ENCODE data around the gene PLXNB2.
"Not testable (repeated sequence)": the region's sequence is repeated elsewhere in the genome, so short reads cannot be mapped to it uniquely, and the experiment has no call there.

Gene PLXNB2

DNA sequence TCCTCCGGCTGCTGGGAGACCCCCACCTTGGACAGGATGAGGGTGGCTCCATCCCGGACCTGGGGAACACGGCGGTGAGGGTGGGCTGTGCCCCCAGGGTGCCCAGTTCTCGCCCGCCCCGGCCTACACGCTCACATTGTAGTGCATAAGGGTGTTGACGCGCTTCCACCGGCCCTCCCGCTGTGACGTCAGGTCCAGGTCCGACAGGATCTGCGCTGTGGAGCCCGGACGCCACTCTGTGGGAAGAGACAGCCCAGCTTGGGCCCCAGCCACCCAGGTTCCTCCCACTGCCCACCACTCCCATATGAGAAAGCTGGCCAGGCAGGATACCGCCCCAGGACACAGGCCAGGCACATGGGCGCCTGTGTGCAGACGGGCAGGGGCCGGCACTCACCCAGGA lies 29.0 kb downstream of the PLXNB2 start:
- DNase-seq: no peak

DNA sequence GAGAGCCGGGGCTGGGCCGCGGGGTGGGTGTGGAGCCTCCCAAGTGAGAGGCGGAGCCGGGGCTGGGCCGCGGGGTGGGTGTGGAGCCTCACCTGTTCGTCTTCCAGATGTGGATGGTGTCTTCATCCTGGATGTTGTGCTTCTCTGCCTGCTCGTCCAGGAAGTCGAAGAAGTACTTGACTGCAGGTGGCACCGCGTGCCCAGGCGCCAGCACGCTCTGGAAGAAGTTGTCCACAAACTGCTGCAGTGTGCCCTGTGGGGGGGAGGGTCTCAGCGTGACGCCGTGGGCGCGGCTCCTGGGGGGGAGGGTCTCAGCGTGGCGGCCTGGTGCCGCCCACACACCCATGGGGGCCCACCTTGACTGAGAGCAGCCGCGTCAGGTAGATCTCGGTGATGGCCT lies 29.7 kb downstream of the PLXNB2 start:
- DNase-seq: no peak

DNA sequence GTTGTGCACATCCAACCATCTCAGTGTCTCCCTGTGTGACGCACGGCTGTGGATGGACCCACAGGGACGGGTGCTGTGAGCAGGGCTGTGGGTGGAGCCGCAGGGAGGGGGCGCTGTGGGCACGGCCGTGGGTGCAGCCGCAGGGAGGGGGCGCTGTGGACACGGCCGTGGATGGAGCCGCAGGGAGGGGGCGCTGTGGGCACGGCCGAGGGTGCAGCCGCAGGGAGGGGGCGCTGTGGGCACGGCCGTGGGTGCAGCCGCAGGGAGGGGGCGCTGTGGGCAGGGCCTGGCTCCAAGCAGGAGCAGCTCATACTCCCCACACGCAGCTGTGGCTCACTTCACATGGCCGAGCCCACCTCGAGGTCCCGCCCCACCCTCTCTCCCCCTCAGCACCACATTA lies 31.3 kb downstream of the PLXNB2 start:
- DNase-seq: no peak

DNA sequence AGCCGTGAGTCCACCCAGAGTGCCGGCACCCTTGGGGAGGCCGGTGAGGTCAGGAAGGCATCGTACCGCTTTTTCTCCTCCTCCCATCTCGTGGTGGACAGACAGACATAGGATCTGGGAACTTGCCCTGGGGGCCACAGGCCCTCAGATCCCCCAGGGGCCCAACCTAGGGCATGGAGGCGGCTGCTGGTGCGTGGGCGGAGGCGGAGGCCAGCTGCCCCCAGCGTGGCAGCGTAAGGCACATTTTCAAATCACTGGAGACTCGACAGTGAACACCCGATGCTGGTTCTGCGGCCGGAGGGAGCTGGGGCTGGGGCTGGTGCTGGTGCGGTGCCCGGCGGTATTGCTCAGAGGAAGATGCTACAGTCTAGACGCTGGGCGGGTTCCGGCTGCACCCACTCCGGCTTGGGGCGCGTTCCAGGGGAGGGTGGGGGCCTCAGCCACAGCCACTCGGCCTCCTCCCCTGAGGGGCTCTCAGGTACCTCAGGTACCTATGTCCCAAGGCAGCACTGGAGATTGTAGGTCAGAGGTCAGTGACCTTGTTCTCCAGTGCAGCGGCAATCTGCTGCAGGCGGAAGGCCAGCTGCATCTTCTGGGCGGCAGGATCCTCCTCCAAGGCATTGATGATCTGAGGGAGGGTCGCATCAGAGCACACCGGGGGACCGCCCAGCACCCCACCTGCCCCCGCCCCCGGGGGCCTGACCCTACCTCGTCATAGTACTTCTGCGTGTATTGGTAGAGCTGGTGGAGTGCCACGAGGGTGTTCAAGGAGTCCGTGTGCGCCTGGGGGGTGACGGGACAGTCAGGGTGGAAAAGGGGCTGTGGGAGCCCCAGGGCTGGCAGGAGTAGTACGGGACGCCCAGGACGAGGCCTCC lies 32.0 kb downstream of the PLXNB2 start:
- no peak for DNase-seq

DNA sequence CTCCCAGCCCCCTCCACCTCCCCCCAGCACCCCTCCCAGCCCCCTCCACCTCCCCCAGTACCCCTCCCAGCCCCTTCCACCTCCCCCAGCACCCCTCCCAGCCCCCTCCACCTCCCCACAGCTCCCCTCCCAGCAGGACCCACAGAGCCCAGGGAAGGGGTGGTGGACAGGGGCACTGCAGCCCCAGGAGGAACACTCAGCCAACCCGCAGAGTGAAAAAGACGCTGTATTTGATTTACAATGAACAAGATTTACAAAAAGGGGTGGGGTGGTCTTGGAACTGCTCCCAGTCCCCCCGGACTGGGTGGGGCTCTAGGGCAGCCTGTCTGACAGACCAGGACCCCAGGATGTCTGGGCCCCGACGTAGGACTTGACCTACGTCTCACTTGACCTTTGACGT lies 32.7 kb downstream of the PLXNB2 start:
- no peak for DNase-seq

DNA sequence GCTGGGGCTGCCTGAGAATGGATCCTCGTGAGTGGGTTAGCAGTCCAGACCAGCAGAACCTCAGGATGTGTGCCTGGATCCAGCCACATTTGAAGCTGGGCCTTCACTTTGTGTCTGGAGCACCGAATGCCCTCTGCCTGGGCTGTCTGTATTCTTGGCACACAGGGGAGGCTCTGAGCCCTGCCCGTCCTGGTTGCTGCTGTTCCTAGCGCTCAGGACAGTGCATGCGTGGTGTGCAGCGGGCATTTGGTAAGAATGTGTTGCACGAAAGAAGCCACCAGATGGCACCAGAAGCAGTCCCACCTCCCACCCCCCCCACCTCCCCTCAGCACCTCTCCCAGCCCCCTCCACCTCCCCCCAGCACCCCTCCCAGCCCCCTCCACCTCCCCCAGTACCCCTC lies 33.1 kb downstream of the PLXNB2 start:
- DNase-seq: no peak

DNA sequence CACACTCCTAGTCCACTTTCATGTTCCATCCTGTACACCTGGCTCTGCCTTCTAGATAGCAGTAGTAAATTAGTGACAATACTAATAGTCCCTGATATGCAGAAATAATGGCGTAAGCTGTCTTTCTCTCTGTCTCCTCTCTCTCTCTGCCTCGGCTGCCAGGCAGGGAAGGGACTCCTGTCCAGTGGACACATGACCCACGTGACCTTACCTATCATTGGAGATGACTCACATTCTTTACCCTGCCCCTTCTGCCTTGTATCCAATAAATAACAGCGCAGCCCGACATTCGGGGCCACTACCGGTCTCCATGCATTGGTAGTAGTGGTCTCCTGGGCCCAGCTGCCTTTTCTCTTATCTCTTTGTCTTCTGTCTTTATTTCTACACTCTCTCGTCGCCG lies 33.7 kb downstream of the PLXNB2 start:
- DNase-seq: not testable (repeated sequence)

DNA sequence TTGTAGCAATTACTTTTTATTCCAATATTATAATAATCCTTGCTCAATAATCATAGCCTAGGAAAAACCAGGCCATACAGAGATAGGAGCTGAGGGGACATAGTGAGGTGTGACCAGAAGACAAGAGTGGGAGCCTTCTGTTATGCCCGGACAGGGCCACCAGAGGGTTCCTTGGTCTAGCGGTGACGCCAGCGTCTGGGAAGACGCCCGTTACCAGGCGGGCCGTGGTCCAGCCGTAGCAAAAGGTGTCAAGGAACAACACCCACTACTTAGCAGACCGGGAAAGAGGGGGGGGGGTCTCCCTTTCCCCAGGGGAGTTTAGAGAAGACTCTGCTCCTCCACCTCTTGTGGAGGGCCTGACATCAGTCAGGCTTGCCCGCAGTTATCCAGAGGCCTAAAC lies 34.1 kb downstream of the PLXNB2 start:
- not testable (repeated sequence) for DNase-seq

DNA sequence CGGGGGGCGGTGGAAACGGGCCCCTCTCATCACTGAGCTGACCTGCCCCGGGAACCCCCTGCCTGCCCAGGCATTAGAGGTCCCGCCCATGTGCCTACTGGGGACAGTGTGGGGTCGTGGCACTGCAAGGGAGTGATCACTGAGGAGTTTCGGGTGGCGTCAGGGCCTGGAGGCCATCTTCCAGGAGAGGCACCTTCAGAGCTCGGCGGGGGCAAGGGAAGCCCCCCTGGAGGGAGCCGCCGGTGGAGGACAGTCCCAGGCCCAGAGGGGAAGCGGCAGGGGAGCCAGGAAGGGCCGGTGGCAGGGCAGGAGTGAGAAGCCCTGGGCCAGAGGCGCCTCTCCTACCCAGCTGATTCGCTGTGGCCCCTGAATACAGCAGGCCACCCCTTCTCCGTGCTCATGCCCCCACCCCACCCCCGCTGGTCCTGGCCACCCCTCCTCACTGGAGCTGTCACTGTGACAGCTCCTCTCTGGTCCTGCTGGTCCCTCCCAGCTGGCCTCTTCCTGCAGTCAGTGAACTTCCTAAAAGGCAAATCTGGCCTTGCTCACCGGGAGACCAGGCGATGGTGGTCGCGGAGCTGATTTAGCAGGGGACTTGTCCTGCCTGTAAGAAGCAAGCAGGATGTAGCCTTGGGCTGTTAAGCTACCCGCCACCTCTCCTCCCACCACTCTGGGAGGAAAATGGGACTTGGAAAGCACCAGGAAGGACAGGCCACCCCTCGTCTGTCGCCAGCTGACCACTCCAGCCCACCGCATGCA lies 35.2 kb downstream of the PLXNB2 start:
- DNase-seq: no peak

DNA sequence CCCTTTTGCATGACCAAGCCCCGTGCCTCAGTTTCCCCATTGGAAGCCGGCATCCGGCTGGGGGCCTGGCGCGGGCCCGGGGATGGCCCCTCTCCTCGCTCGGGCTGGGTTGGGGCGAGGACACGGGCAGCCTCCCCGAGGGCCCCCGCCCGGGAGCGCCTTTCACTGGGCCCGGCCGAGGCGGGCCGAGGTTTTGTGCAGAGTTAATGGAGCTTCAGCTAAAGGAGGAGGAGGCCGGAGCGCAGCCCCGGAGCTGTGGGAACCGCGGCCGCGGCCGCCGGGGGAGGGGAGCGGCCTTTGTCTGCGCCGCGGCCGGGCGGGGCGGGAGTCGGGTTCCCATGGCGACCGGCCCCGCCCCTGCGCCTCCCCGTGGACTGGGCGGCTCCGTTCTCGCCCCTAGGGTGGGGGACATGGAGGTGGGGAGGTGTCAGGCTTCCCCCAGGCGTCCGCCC lies 35.9 kb downstream of the PLXNB2 start:
- peak; percentile 41 for DNase-seq

DNA sequence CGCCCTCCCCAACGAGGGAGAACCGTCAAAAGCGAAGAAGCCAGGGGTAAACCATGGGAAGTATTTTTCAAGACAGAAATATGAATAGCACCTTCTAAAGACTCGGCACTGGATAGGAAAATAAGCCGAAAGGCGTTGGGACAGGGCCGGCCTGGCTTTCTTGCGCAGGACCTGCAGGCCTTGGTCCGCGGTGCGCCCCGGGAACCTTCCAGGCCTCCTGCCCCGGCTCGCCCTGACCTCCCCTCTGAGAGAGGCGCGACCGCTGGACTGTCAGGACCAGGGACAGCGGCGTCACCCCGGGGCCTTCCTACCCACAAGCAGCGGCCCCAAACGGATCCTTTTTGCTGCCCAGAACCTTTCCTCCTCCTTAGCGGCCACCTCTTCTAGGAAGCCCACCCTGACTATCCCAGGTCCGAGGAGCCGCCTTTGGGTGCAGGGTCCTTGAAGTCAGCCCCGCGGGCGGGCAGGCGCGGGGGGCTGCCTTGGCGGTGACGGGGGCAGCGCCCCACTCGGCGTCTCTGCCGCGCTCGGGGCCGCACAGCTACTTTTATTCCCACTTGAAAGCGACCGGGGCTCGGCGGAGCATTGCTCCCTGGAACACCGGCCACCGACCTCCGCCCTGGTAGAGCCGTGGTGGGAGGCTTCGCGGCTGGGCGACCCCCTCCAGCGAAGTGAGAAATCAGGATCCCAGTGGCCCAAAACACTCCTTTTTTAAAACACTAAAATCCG lies 36.6 kb downstream of the PLXNB2 start:
- peak; percentile 60 for DNase-seq

DNA sequence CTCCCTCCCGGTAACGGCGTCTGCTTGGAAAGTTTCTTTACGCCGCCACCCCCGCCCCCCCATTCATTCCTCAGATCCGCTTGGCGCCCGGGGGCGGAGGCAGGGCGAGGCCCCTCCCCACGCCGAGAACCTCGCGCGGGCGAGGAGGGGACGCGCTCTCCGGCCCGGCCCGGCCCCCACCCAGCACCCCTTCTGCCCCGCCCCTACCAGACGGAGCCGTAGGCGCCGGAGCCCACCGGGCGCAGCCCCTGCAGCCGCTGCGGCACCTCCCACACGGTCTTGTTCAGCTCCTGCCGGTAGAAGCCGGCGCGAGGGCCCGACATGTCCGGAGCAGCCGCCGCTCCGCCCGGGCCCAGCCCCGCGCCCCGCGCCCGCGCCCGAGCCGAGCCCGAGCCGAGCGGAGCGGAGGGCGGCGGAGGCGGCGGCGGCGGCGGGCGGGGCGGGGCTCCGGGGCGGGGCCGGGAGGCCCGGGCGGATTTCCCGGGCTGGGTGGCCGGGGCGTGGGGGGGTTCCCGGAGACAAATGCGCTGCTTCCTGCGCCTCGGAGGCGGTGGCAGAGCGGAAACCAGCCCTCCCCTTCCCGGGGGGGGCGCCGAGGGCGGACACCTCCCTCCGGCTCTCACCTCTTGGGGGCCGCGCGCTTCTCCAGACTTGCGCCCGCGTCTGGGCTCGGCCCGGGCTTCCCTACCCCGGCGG lies 37.3 kb downstream of the PLXNB2 start, which contains the start of gene MAPK11:
Gene MAPK11 (minus strand): TSS at position 411 of the 696 bp plus-strand sequence. CDS start 88 bp downstream, at position 323.
- peak; percentile 68 for DNase-seq

DNA sequence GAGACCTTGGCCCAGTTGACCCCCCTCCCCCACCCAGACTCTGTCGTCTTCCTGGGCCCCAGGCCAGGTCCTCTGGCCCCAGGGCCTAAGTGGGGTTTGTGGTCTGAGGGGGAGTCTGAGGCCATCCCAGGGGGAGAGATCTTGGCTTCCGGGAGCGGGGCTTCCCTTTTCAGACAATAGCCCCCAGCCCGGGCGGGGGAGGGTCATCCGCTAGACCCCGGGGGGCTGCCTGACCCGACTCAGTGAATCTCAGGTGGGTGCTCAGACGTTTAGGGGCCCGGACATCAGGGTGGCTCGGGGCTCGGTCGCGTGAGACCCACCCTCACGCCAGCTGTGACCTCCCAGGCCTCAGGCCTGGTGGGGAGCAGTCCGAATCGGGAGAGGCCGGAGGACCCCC lies 37.9 kb downstream of the PLXNB2 start:
- no peak for DNase-seq

DNA sequence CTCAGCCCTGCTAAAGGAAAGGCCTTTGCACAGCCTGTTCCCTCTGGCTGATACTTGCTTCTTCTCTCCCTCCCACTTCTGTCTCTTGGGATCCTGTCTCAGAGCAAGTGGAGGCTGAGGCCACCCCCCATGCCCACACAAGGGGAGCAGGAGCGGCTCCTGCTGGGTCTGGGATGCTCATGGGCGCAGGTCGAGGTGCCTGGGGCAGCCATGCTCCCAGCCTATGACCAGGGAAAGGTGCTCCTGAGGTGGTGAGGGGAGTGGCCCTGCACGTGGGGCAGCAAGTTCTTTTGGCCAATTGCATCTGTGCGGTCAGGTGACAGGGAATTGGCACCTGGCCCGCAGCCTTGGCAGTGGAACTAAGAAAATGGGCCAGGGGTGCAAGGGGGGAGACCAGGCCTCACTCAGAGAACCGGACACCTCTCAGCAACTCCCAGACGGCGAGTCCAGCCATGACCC lies 38.8 kb downstream of the PLXNB2 start:
- no peak for DNase-seq

DNA sequence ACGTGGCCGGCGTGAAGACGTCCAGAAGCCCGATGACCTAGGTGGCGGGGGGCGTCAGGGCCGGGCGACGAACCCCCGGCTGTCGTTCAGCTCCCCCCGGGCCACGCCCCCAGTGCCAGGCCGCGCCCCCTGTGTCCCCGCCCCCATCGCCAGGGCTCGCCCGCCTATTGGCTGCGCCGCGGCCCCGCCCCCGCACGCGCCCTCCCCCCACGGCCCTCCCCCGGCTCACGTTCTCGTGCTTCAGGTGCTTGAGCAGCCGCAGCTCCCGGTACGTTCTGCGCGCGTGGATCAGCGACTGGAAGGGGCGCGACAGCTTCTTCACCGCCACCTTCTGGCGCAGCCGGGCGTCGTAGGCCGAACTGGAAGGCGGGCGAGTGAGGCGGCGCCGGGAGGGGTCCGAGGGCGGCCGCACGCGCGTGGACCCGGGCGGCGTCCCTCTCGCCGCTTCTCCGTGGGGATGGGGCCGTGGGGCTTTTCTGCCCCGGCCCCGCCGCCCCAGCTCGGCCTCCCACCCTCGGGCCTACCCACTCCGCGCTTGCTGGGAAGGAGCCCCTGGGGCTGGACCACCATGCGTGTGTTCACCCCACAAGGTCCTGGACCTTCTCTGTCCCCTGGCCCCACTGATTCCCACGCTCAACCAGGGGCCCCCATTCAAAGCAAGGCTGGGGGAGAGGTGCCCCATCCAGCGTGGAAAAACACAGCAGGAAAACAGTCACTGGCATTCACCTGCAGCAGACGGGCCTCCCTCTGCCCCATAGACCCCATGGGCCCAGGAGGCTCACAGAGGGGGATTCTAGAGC lies 39.7 kb downstream of the PLXNB2 start:
- peak; percentile 27 for DNase-seq

DNA sequence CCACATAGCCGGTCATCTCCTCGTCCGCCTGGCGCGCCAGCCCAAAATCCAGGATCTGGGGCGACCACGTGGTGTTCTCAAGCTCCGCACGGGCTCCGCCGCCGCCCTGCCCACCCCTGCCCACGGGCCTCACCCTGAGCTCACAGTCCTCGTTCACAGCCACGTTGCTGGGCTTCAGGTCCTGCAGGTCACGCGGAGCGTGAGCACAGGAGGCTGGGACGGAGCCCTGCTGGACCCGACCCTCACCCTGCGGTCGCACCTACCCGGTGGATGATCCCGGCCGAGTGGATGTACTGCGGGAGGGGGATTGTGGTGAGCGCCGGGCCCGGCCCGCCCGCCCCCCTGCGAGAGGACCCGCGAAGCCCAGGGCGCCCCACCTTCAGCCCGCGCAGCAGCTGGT lies 40.5 kb downstream of the PLXNB2 start:
- DNase-seq: no peak

DNA sequence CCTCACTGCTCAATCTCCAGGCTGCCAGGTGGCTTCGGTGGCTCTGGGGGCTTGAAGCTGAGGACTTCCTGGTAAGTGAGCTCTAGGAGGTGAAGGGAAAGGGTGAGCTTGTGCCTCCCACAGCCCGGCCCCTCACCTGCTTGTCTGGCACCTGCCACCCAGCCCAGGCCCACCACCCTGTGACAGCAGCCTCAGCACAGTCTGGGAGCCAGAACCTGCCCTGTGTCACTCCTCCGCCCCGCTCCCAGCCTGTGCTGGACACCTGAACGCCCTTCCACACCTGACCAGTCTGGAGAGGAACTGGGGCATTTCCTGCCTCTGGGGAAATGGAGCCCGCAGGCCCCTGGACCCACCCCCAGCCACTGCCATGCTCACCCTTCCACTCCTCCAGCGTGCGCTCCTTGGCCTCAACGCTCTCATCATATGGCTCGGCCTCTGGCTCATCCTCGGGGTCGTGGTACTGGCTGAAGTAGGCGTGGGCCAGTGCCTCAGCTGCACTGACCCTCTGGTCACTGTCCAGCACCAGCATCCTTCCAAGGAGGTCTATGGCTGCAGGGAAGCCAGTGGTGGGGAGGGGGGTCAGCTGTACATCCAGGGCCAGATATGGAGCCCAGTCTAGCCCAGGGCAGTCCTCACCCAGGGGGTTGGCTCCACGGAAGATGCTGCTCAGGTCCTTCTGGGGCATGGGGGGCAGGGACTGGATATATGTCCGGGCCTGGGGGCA lies 42.3 kb downstream of the PLXNB2 start:
- no peak for DNase-seq

DNA sequence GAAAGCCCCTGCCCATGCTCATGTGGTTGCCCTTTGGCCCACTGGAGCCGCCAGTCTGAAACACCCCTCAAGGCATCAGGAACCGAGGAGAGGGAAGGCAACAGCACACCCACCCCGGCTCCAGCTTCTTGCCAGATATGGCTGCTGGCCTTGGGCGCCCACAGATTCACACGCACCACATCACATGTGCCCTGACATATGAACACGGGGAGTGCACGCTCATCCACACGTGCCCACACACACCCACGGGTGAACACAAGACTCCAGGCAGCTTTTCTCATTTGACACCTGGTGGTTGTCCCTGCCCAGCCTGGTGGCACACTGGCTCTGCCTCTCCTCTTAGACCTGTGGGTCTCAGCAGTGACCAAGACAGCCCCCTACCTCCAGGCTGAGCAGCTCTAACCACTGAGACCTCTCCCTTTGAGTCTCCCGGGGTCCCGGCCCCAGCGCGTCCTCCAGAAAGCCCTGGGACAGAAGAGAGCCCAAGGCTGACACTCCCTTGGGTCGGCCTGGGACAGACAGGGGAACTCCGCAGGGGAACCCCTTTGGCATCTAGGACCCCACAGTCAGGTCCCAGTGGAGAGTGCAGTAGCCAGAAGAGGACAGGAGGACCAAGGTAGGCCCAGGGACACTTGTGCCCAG lies 43.2 kb downstream of the PLXNB2 start:
- no peak for DNase-seq

DNA sequence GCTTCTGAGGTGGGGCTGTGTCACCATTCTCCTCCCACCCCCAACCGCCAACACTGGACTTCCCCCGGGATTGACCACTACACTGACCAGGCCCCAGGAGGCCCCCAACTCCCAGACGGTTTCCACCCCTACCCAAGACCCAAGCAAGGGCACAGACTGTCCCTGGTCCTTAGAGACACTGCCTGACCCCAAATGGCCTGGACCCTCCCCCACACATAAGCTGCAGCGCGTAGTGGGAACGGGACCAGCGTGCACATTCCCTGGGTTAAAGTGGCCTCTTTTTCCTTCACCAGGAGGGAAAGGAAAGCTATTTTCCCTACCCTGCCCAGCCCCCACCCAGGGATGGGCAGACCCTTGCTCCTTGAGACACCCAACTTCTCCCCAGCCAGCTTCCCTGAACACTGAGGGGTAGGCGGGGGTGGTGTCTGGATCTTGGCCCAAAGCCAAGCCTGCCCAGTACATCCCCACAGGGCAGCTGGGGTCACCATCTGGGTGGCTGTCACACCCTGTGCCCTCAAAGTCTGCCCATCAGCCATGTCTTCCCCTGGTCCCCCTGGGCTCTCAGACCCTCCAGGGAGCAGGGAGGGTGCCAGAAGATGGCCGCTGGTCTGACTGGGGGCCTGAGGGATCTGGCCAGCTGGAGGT lies 44.4 kb downstream of the PLXNB2 start:
- no peak for DNase-seq

DNA sequence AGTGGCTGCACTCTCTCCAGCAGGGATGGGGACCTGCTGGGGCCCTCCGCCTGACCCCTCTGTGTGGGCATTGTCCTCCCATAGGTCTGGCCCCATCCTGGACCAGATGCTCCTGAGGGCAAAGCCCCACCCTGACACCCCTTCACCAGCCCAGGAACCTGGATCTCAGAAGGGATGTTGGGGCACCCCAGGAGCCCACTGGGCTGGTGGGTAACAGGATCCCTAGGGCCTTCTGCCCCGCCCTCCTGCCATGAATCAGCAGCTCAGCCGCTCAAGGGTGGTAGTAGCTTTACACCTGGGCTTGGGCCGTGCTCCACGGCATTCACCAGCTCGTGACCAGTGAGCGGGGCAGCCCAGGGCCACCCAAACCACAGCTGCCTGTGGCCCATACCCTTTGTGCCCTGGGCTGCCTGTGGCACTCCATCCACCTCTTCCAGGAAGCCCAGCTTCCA lies 45.0 kb downstream of the PLXNB2 start:
- DNase-seq: no peak
